Endothelial cell (in vitro differentiated cells): Measurements from ENCODE around the gene ZMYM4. TPM values are rescaled to one million over a fixed set of nuclear protein-coding genes. Genes with fewer than 3 reads are reported as not detected.
"Not testable (repeated sequence)": the region's sequence is repeated elsewhere in the genome, so short reads cannot be mapped to it uniquely, and the experiment has no call there.

ENCODE experiments used
- DNase-seq: peaks from one replicate; pipeline ENCODE4 v3.0.0; 2021; ENCODE audit warnings: low spot score
- H3K27ac Mint-ChIP-seq: one replicate; pipeline ENCODE4 v1.8.0; 2021; ENCODE audit warnings: mixed read lengths, inconsistent platforms; ENCODE audit not compliant: unreplicated experiment
- H3K27me3 Mint-ChIP-seq: one replicate; pipeline ENCODE4 v1.8.0; 2021; ENCODE audit warnings: mild to moderate bottlenecking, moderate library complexity, mixed read lengths, inconsistent platforms; ENCODE audit not compliant: unreplicated experiment
- H3K36me3 Mint-ChIP-seq: one replicate; pipeline ENCODE4 v1.8.0; 2021; ENCODE audit warnings: mild to moderate bottlenecking, low read depth, mixed read lengths, inconsistent platforms; ENCODE audit not compliant: unreplicated experiment
- H3K4me1 Mint-ChIP-seq: one replicate; pipeline ENCODE4 v1.8.0; 2021; ENCODE audit warnings: mild to moderate bottlenecking, mixed read lengths, inconsistent platforms; ENCODE audit not compliant: unreplicated experiment
- H3K4me3 Mint-ChIP-seq: one replicate; pipeline ENCODE4 v1.8.0; 2021; ENCODE audit warnings: mild to moderate bottlenecking, mixed read lengths, inconsistent platforms; ENCODE audit not compliant: unreplicated experiment
- H3K9me3 Mint-ChIP-seq: one replicate; pipeline ENCODE4 v1.8.0; 2021; ENCODE audit warnings: mixed read lengths, inconsistent platforms; ENCODE audit not compliant: unreplicated experiment
- total RNA-seq: library from RNA; stranded (reverse); fragmentation: NEBNext Ultra II Directional; extraction: Animal tissue kit (Norgen Biotek cat#: 25700); gene quantifications from one replicate; pipeline ENCODE4 v1.2.1, GENCODE V29; 2021; ENCODE audit not compliant: unreplicated experiment
- TF ChIP-seq, protein P1 (sequence below): fragments of 200-600 bp; sonication (generic); IDR thresholded peaks from one replicate; pipeline ENCODE4 v1.5.0; 2021; ENCODE audit warnings: antibody characterized with exemption; ENCODE audit not compliant: unreplicated experiment

The ZMYM4 gene
- total RNA-seq, 1 donor from 2014 or later, result 102 TPM

GRCh38 chr1:35226546-35226945, 42.0 kb upstream of the ZMYM4 start:
- no peaks in the 10 kb centered on the region for H3K27me3 Mint-ChIP-seq
- peaks cover 3% of the 10 kb centered on the region for H3K4me1 Mint-ChIP-seq
- H3K27ac Mint-ChIP-seq, result no peak overlapping the region
- DNase-seq, result no peak
- TF ChIP-seq, protein P1, sequence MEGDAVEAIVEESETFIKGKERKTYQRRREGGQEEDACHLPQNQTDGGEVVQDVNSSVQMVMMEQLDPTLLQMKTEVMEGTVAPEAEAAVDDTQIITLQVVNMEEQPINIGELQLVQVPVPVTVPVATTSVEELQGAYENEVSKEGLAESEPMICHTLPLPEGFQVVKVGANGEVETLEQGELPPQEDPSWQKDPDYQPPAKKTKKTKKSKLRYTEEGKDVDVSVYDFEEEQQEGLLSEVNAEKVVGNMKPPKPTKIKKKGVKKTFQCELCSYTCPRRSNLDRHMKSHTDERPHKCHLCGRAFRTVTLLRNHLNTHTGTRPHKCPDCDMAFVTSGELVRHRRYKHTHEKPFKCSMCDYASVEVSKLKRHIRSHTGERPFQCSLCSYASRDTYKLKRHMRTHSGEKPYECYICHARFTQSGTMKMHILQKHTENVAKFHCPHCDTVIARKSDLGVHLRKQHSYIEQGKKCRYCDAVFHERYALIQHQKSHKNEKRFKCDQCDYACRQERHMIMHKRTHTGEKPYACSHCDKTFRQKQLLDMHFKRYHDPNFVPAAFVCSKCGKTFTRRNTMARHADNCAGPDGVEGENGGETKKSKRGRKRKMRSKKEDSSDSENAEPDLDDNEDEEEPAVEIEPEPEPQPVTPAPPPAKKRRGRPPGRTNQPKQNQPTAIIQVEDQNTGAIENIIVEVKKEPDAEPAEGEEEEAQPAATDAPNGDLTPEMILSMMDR, result no peak
- no peaks in the 10 kb centered on the region for H3K36me3 Mint-ChIP-seq
- no peak overlapping the region for H3K4me3 Mint-ChIP-seq
- H3K9me3 Mint-ChIP-seq, result no peaks in the 10 kb centered on the region

GRCh38 chr1:35229587-35230360, 38.7 kb upstream of the ZMYM4 start:
- peaks cover 3% of the 10 kb centered on the region for H3K4me1 Mint-ChIP-seq
- TF ChIP-seq, protein P1, result no peak
- H3K27me3 Mint-ChIP-seq, result no peaks in the 10 kb centered on the region
- H3K36me3 Mint-ChIP-seq, result no peaks in the 10 kb centered on the region
- H3K4me3 Mint-ChIP-seq, result no peak overlapping the region
- no peak for DNase-seq
- H3K27ac Mint-ChIP-seq, result no peak overlapping the region
- H3K9me3 Mint-ChIP-seq, result no peaks in the 10 kb centered on the region

- Mint-ChIP-seq H3K36me3 (no peaks in the 10 kb centered on the region), H3K9me3 (no peaks in the 10 kb centered on the region), H3K27me3 (no peaks in the 10 kb centered on the region), H3K4me1 (peaks cover 3% of the 10 kb centered on the region), H3K27ac (no peak overlapping the region), H3K4me3 (no peak overlapping the region)
- TF ChIP-seq, protein P1, result no peak
- no peak for DNase-seq
These were observed 37.2 kb upstream of the ZMYM4 start for GRCh38 chr1:35231287-35231686.

DNA sequence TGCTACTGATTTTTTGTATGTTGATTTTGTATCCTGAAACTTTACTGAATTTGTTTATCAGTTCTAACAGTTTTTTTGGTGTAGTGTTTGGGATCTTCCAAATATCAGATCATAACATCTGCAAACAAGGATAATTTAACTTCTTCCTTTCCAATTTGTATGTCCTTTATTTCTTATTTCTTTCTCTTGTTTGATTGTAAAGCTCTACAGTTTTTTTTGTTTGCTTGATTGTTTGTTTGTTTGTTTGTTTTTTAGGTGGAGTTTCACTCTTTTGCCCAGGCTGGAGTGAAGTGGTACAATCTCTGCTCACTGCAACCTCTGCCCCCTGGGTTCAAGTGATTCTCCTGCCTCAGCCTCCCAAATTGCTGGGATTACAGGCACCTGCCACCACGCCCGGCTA, 31.7 kb upstream of the ZMYM4 start:
- DNase-seq, H3K36me3 Mint-ChIP-seq, H3K27me3 Mint-ChIP-seq, H3K4me3 Mint-ChIP-seq, H3K4me1 Mint-ChIP-seq, H3K27ac Mint-ChIP-seq, H3K9me3 Mint-ChIP-seq: not testable (repeated sequence)

DNA sequence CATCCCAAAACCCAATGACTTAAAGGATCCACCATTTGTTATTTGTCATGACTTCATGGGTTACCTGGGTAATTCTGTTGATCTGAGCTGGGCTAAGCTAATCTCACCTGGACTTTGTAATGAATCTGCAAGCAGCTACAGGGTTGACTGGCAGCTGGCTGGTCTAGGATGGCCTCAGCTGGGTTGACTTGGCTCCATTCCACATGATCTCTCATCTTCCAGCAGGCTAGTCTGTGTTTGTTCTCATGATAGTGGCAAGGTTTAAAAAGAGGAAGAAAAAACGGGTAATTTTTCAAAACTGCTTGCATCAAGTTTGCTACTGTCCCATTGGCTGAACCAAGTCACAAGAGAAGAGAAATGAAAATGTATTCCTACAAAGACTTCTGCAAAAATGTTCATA, 24.8 kb upstream of the ZMYM4 start:
- Mint-ChIP-seq H3K4me1 (no peaks in the 10 kb centered on the region), H3K27me3 (peaks cover under 1% of the 10 kb centered on the region), H3K27ac (no peak overlapping the region), H3K36me3 (no peaks in the 10 kb centered on the region), H3K4me3 (no peak overlapping the region), H3K9me3 (no peaks in the 10 kb centered on the region)
- no peak for DNase-seq
- TF ChIP-seq, protein P1, result no peak
